IMR-90 (cell line): Measurements from ENCODE around the gene MAGI1. TPM values are rescaled to one million over a fixed set of nuclear protein-coding genes. Genes with fewer than 3 reads are reported as not detected.

ENCODE experiments used
- ATAC-seq: fragments of 200-7000 bp; cut with Tn5 transposase; 2 replicates; pipeline ENCODE4 v1.9.1; 2020; ENCODE audit warnings: low read depth, mild to moderate bottlenecking, moderate library complexity
- BruUV-seq: library from RNA; stranded (reverse); fragments of 400-500 nt; replicated peaks from 2 replicates; lab custom pipeline; 2021; lab: Mats Ljungman, UMichigan
- CTCF ChIA-PET: fragments of 300-600 bp; formaldehyde crosslinking; extraction: SDS; loops from one replicate; lab custom pipeline; 2021; ENCODE audit warnings: antibody characterized with exemption; lab: Yijun Ruan, JAX
- POLR2A ChIA-PET: fragments of 300-600 bp; sonication (Branson Sonifier 250); formaldehyde crosslinking; loops from one replicate; lab custom pipeline; 2022; ENCODE audit warnings: antibody characterized with exemption; ENCODE audit not compliant: unreplicated experiment; lab: Charles Lee
- DNase-seq: peaks from one replicate; pipeline ENCODE4 v3.0.0; 2013
- H2AFZ ChIP-seq: replicated peaks from 2 replicates; pipeline ENCODE3; 2013; ENCODE audit warnings: low read length, mild to moderate bottlenecking; ENCODE audit not compliant: poor library complexity
- H2AK5ac ChIP-seq: 2 replicates; pipeline ENCODE4 v1.6.1; 2013; ENCODE audit warnings: low read depth, low read length, inconsistent platforms
- H2AK9ac ChIP-seq: replicated peaks from 2 replicates; pipeline ENCODE3; 2013; ENCODE audit warnings: mild to moderate bottlenecking, low read depth, low read length, moderate library complexity; ENCODE audit not compliant: poor library complexity
- H2BK120ac ChIP-seq: 2 replicates; pipeline ENCODE4 v1.6.1; 2013; ENCODE audit warnings: low read depth, low read length, inconsistent platforms
- H2BK15ac ChIP-seq: 3 replicates; pipeline ENCODE4 v1.6.1; 2013; ENCODE audit warnings: low read depth, low read length, inconsistent platforms
- H2BK20ac ChIP-seq: 2 replicates; pipeline ENCODE4 v1.6.1; 2013; ENCODE audit warnings: low read depth, mild to moderate bottlenecking, inconsistent platforms, low read length, moderate library complexity
- H2BK5ac ChIP-seq: 2 replicates; pipeline ENCODE4 v1.6.1; 2013; ENCODE audit warnings: mild to moderate bottlenecking, low read depth, low read length, inconsistent platforms; ENCODE audit not compliant: poor library complexity, severe bottlenecking
- H3K14ac ChIP-seq: replicated peaks from 2 replicates; pipeline ENCODE4 v1.6.1; 2013; ENCODE audit warnings: low read depth, low read length, inconsistent platforms
- H3K18ac ChIP-seq: 2 replicates; pipeline ENCODE4 v1.6.1; 2013; ENCODE audit warnings: low read depth, low read length, control low read depth
- H3K23ac ChIP-seq: 2 replicates; pipeline ENCODE4 v1.6.1; 2013; ENCODE audit warnings: low read depth, low read length, inconsistent platforms
- H3K27ac ChIP-seq: 2 replicates; pipeline ENCODE4 v1.5.1; 2013; ENCODE audit warnings: mild to moderate bottlenecking, control low read depth, low read length; ENCODE audit not compliant: insufficient read depth
- H3K27me3 ChIP-seq: 2 replicates; pipeline ENCODE4 v1.6.1; 2013; ENCODE audit warnings: low read length; ENCODE audit not compliant: control insufficient read depth, insufficient read depth
- H3K36me3 ChIP-seq: 2 replicates; pipeline ENCODE4 v1.6.1; 2013; ENCODE audit warnings: low read length, mixed read lengths; ENCODE audit not compliant: control insufficient read depth, insufficient read depth
- H3K4ac ChIP-seq: 2 replicates; pipeline ENCODE4 v1.6.1; 2013; ENCODE audit warnings: low read depth, low read length, inconsistent platforms
- H3K4me1 ChIP-seq: 2 replicates; pipeline ENCODE4 v1.6.1; 2013; ENCODE audit warnings: low read length, mixed read lengths; ENCODE audit not compliant: control insufficient read depth, insufficient read depth
- H3K4me2 ChIP-seq: 2 replicates; pipeline ENCODE4 v1.6.1; 2013; ENCODE audit warnings: low read depth, mild to moderate bottlenecking, control low read depth, low read length, moderate library complexity
- H3K4me3 ChIP-seq: 2 replicates; pipeline ENCODE4 v1.5.1; 2013; ENCODE audit warnings: low read depth, mild to moderate bottlenecking, control low read depth, low read length, moderate library complexity; ENCODE audit not compliant: insufficient read depth
- H3K56ac ChIP-seq: 2 replicates; pipeline ENCODE4 v1.6.1; 2013; ENCODE audit warnings: low read length, inconsistent platforms; ENCODE audit not compliant: insufficient read depth; ENCODE audit errors: extremely low read depth
- H3K79me1 ChIP-seq, 2 experiments: 2 replicates each; pipeline ENCODE4 v1.6.1; 2013; ENCODE audit warnings: low read length in 2 of 2, inconsistent platforms in 1 of 2, low read depth in 1 of 2
- H3K9ac ChIP-seq: 2 replicates; pipeline ENCODE4 v1.6.1; 2013; ENCODE audit warnings: low read depth, low read length, control low read depth
- H3K9me1 ChIP-seq: 2 replicates; pipeline ENCODE4 v1.6.1; 2013; ENCODE audit warnings: low read length, inconsistent platforms; ENCODE audit not compliant: insufficient read depth
- H3K9me3 ChIP-seq: 2 replicates; pipeline ENCODE4 v1.6.1; 2013; ENCODE audit warnings: low read length; ENCODE audit not compliant: control insufficient read depth, insufficient read depth
- H4K20me1 ChIP-seq: 2 replicates; pipeline ENCODE4 v1.6.1; 2013; ENCODE audit warnings: low read length, inconsistent platforms; ENCODE audit not compliant: insufficient read depth
- H4K5ac ChIP-seq: 2 replicates; pipeline ENCODE4 v1.6.1; 2013; ENCODE audit warnings: mild to moderate bottlenecking, low read depth, low read length, control low read depth
- H4K8ac ChIP-seq, 2 experiments: 2 replicates each; pipeline ENCODE4 v1.6.1; 2013; ENCODE audit warnings: low read depth in 2 of 2, low read length in 2 of 2, control low read depth in 1 of 2, inconsistent platforms in 1 of 2
- H4K91ac ChIP-seq: 2 replicates; pipeline ENCODE4 v1.6.1; 2013; ENCODE audit warnings: low read depth, low read length, inconsistent platforms; ENCODE audit not compliant: insufficient read depth
- BHLHE40 ChIP-seq: fragments of 150-350 bp; IDR thresholded peaks from 2 replicates; pipeline ENCODE4 v1.6.1; 2016; ENCODE audit warnings: mild to moderate bottlenecking, low read depth, low read length
- ELK1 ChIP-seq: fragments of 150-350 bp; IDR thresholded peaks from 2 replicates; pipeline ENCODE4 v1.6.1; 2016; ENCODE audit warnings: low read depth, mild to moderate bottlenecking, low read length, moderate library complexity, borderline replicate concordance
- NFE2L2 ChIP-seq: fragments of 150-350 bp; IDR thresholded peaks from 2 replicates; pipeline ENCODE4 v1.6.1; 2016; ENCODE audit warnings: low read depth, mild to moderate bottlenecking, low read length
- WGBS, 2 experiments: methylation state at CpG; one replicate each; pipeline versions ENCODE4 v1.1.5 to v1.1.7; 2013; ENCODE audit warnings: missing lambda C conversion rate in 2 of 2; ENCODE audit not compliant: insufficient read length in 1 of 2; ENCODE audit errors: extremely low coverage in 2 of 2; 5-methylcytosine and 5-hydroxymethylcytosine counted together
- dilution Hi-C: fragments of 300-500 bp; cut with HindIII; formaldehyde crosslinking; loops from one replicate; pipeline ENCODE4 v1.14.3; 2018; ENCODE audit warnings: low sequenced_read_pairs; ENCODE audit not compliant: unreplicated experiment
- in situ Hi-C: fragments of 300-500 bp; cut with MboI; formaldehyde crosslinking; loops from 3 replicates; pipeline ENCODE4 v1.14.3; 2019; ENCODE audit warnings: low sequenced_read_pairs, inconsistent platforms, mixed read lengths
- intact Hi-C: fragments of 100-400 bp; cut with micrococcal nuclease; formaldehyde crosslinking; loops from 2 replicates; pipeline ENCODE4 v1.10.0; 2022
- polyA plus RNA-seq, 3 experiments: library from polyadenylated mRNA; depleted of rRNA; stranded (reverse); fragments of >200 nt; gene quantifications; 2 replicates each; pipeline ENCODE4 v1.2.3, GENCODE V29; 2012; ENCODE audit warnings: low replicate concordance in 1 of 3
- total RNA-seq: library from RNA; depleted of rRNA; stranded (reverse); fragments of >200 nt; gene quantifications from 2 replicates; pipeline ENCODE4 v1.2.3, GENCODE V29; 2012
- TF ChIP-seq, protein P1 (sequence below): fragments of 150-350 bp; IDR thresholded peaks from 2 replicates; pipeline ENCODE4 v1.6.1; 2017; ENCODE audit warnings: mild to moderate bottlenecking, antibody characterized with exemption, low read length, low read depth

The MAGI1 gene
- total and polyA plus RNA-seq, 2 of the 4 experiments (the other 2 are of a cell fraction): 14.5 to 24.2 TPM

GRCh38 chr3:65758876-65759598, 279.7 kb downstream of the MAGI1 start:
- H3K27ac ChIP-seq: no peak overlapping the region
- ChIA-PET POLR2A (no interaction called here), CTCF (no interaction called here)
- H2AK9ac ChIP-seq: no peak overlapping the region
- peaks cover 4% of the 10 kb centered on the region for H3K4me1 ChIP-seq
- WGBS, 2 experiments: no CpG with 5 or more reads among the region's 3 CpGs
- H2BK120ac ChIP-seq: no peak overlapping the region
- H4K20me1 ChIP-seq: no peaks in the 10 kb centered on the region; the same call in 1 of the 2 replicates
- in situ Hi-C loops (no loop called here), intact Hi-C loops (no loop called here), dilution Hi-C loops (no loop called here)
- no peaks in the 10 kb centered on the region for H3K9me1 ChIP-seq
- no peaks in the 10 kb centered on the region for H3K9me3 ChIP-seq
- peak overlapping the region; percentile 87 for H3K4me2 ChIP-seq
- no peak overlapping the region for H2BK5ac ChIP-seq
- DNase-seq: peak; percentile 60
- peak overlapping the region; percentile 75; the same call in 1 of the 2 replicates for H4K5ac ChIP-seq
- H3K36me3 ChIP-seq: no peaks in the 10 kb centered on the region
- TF ChIP-seq NFE2L2 (no peak), BHLHE40 (no peak), ELK1 (no peak)
- TF ChIP-seq, protein P1, sequence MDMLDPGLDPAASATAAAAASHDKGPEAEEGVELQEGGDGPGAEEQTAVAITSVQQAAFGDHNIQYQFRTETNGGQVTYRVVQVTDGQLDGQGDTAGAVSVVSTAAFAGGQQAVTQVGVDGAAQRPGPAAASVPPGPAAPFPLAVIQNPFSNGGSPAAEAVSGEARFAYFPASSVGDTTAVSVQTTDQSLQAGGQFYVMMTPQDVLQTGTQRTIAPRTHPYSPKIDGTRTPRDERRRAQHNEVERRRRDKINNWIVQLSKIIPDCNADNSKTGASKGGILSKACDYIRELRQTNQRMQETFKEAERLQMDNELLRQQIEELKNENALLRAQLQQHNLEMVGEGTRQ: no peak
- H4K91ac ChIP-seq: no peak overlapping the region
- H3K4ac ChIP-seq: no peak overlapping the region
- H3K56ac ChIP-seq: no peak overlapping the region
- H2AFZ ChIP-seq: no peak overlapping the region
- H3K4me3 ChIP-seq: peak overlapping the region; percentile 28; the same call in 1 of the 2 replicates
- H3K14ac ChIP-seq: no peak overlapping the region
- H3K18ac ChIP-seq: peak overlapping the region; percentile 69; the same call in 1 of the 2 replicates
- H3K23ac ChIP-seq: no peak overlapping the region
- peak overlapping the region in 1 of 2 experiments; percentile 37; a peak in 1 of 4 replicates for H4K8ac ChIP-seq
- peak; percentile 63 for ATAC-seq
- no peak overlapping the region for H2BK20ac ChIP-seq
- H2BK15ac ChIP-seq: no peak overlapping the region
- peaks cover 5 to 29% of the 10 kb centered on the region in 2 experiments; a peak in 3 of 4 replicates for H3K79me1 ChIP-seq
- no peak overlapping the region; the same call in 1 of the 2 replicates for H3K9ac ChIP-seq
- no peaks in the 10 kb centered on the region for H3K27me3 ChIP-seq
- H2AK5ac ChIP-seq: no peak overlapping the region
- BruUV-seq: no TSS peak
